ENCODE measurements around the gene CD302. TPM values are rescaled to one million over a fixed set of nuclear protein-coding genes. Genes with fewer than 3 reads are reported as not detected.
"Not testable (repeated sequence)": the region's sequence is repeated elsewhere in the genome, so short reads cannot be mapped to it uniquely, and the experiment has no call there.

The CD302 gene
- polyA plus RNA-seq, 1 experiment = 17.6 TPM

GRCh38 chr2:159735648-159736047, 62.4 kb downstream of the CD302 start:
- Histone ChIP-seq H3K27me3 (ENCODE audit: control insufficient read depth, insufficient read depth, low read length) (no peaks in the 10 kb centered on the region), H3K27ac (ENCODE audit: low read depth, low read length) (peak overlapping the region; percentile 41), H3K9me3 (ENCODE audit: control insufficient read depth, insufficient read depth, low read length) (no peaks in the 10 kb centered on the region), H3K4me3 (ENCODE audit: low read depth, low read length) (no peak overlapping the region)
- POLR2A ChIA-PET = no interaction called here
- DNase-seq (ENCODE audit: low read depth, low spot score) = no peak
- no peak for TF ChIP-seq CTCF (IDR thresholded peaks at IDR 0.05; ENCODE audit: low read depth, low read length)
- CTCF ChIA-PET = no interaction called here

- no peak for DNase-seq (ENCODE audit: low read depth, low spot score)
- POLR2A ChIA-PET = no interaction called here
- no peak overlapping the region for H3K27ac ChIP-seq (ENCODE audit: low read depth, low read length)
- no peaks in the 10 kb centered on the region for H3K9me3 ChIP-seq (ENCODE audit: control insufficient read depth, insufficient read depth, low read length)
- CTCF ChIA-PET = no interaction called here
- no peaks in the 10 kb centered on the region for H3K27me3 ChIP-seq (ENCODE audit: control insufficient read depth, insufficient read depth, low read length)
- no peak overlapping the region for H3K4me3 ChIP-seq (ENCODE audit: low read depth, low read length)
- TF ChIP-seq CTCF (IDR thresholded peaks at IDR 0.05; ENCODE audit: low read depth, low read length) = no peak
Measured at GRCh38 chr2:159728629-159729028, 69.4 kb downstream of the CD302 start.

GRCh38 chr2:159725713-159726112, 72.3 kb downstream of the CD302 start:
- TF ChIP-seq CTCF (IDR thresholded peaks at IDR 0.05; ENCODE audit: low read depth, low read length) = no peak
- H3K27me3 ChIP-seq (ENCODE audit: control insufficient read depth, insufficient read depth, low read length) = no peaks in the 10 kb centered on the region
- H3K4me3 ChIP-seq (ENCODE audit: low read depth, low read length) = no peak overlapping the region
- no peak for DNase-seq (ENCODE audit: low read depth, low spot score)
- no peaks in the 10 kb centered on the region for H3K9me3 ChIP-seq (ENCODE audit: control insufficient read depth, insufficient read depth, low read length)
- ChIA-PET POLR2A (no interaction called here), CTCF (no interaction called here)
- H3K27ac ChIP-seq (ENCODE audit: low read depth, low read length) = no peak overlapping the region

GRCh38 chr2:159724795-159725572, 73.0 kb downstream of the CD302 start:
- H3K27me3 ChIP-seq (ENCODE audit: control insufficient read depth, insufficient read depth, low read length); H3K9me3 ChIP-seq (ENCODE audit: control insufficient read depth, insufficient read depth, low read length); DNase-seq (ENCODE audit: low read depth, low spot score); H3K4me3 ChIP-seq (ENCODE audit: low read depth, low read length); POLR2A ChIA-PET; H3K27ac ChIP-seq (ENCODE audit: low read depth, low read length); CTCF ChIA-PET: not testable (repeated sequence)

DNA sequence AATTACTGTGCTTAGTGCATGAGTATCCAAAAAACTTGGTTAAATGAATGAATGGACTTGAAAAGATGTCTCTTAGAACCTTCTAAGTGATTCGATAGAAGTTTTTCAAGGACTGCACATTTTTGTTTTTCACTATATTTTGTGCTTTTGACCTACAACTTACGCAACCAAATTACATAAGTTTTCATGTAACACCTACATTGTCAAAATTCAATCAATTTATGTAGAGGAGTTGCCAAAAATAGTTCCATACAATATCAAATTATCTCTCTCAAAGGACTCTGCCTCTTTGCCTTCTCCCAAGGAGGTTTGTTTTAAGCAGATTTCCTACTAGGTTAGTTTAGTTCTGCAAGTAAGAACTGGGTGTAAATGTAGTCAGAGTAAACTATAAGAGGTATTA, 75.4 kb downstream of the CD302 start:
- no peak overlapping the region for H3K4me3 ChIP-seq (ENCODE audit: low read depth, low read length)
- no peaks in the 10 kb centered on the region for H3K27me3 ChIP-seq (ENCODE audit: control insufficient read depth, insufficient read depth, low read length)
- no peaks in the 10 kb centered on the region for H3K9me3 ChIP-seq (ENCODE audit: control insufficient read depth, insufficient read depth, low read length)
- ChIA-PET CTCF (interaction anchor here (1.0 kb wide), 1 partner anchor 11 kb away, joined by 3 read pairs; the partner anchor contains the start of gene MARCHF7), POLR2A (no interaction called here)
- no peak overlapping the region for H3K27ac ChIP-seq (ENCODE audit: low read depth, low read length)
- DNase-seq (ENCODE audit: low read depth, low spot score) = no peak
- TF ChIP-seq CTCF (IDR thresholded peaks at IDR 0.05; ENCODE audit: low read depth, low read length) = no peak

Data from AG04450 (cell line).